ENCODE data around the gene ZGLP1.

Gene ZGLP1

GRCh38 chr19:10328558-10329429 lies 19.2 kb upstream of the ZGLP1 start:
- H4K20me1 ChIP-seq = peaks cover 92% of the 10 kb centered on the region
- no peaks in the 10 kb centered on the region for H3K9me3 ChIP-seq
- peaks cover 75% of the 10 kb centered on the region for H3K36me3 ChIP-seq
- peaks cover 62% of the 10 kb centered on the region for H3K4me1 ChIP-seq
- H3K27me3 ChIP-seq = no peaks in the 10 kb centered on the region
- no peak overlapping the region for H3K4me3 ChIP-seq
- no peak for TF ChIP-seq Cebpa-rat (IDR thresholded peaks at IDR 0.05)
- no peak overlapping the region for H3K9ac ChIP-seq
- 0 out of 2 replicates have a peak overlapping the region, but pooled peaks have one; percentile 75 for H3K4me2 ChIP-seq
- H3K27ac ChIP-seq = no peak overlapping the region

GRCh38 chr19:10327793-10328192 lies 18.2 kb upstream of the ZGLP1 start:
- peaks cover 100% of the 10 kb centered on the region for H4K20me1 ChIP-seq
- TF ChIP-seq Cebpa-rat (IDR thresholded peaks at IDR 0.05) = no peak
- no peaks in the 10 kb centered on the region for H3K9me3 ChIP-seq
- H3K36me3 ChIP-seq = peaks cover 76% of the 10 kb centered on the region
- no peak overlapping the region for H3K4me3 ChIP-seq
- no peak overlapping the region for H3K27ac ChIP-seq
- no peak overlapping the region for H3K9ac ChIP-seq
- no peaks in the 10 kb centered on the region for H3K27me3 ChIP-seq
- H3K4me1 ChIP-seq = peaks cover 71% of the 10 kb centered on the region
- peak overlapping the region; percentile 75 for H3K4me2 ChIP-seq

- peaks cover 84% of the 10 kb centered on the region for H3K36me3 ChIP-seq
- peaks cover 100% of the 10 kb centered on the region for H4K20me1 ChIP-seq
- peak overlapping the region; percentile 55; the same call in 1 of the 2 replicates for H3K27ac ChIP-seq
- H3K9me3 ChIP-seq = no peaks in the 10 kb centered on the region
- no peaks in the 10 kb centered on the region for H3K27me3 ChIP-seq
- peaks cover 75% of the 10 kb centered on the region for H3K4me1 ChIP-seq
- no peak overlapping the region; the same call in 1 of the 2 replicates for H3K9ac ChIP-seq
- H3K4me3 ChIP-seq = peak overlapping the region; percentile 17; the same call in 1 of the 2 replicates
- H3K4me2 ChIP-seq = peak overlapping the region; percentile 75
- no peak for TF ChIP-seq Cebpa-rat (IDR thresholded peaks at IDR 0.05)
Measured at GRCh38 chr19:10325732-10326131, 16.1 kb upstream of the ZGLP1 start.

GRCh38 chr19:10321874-10322835 lies 12.5 kb upstream of the ZGLP1 start:
- H3K9ac ChIP-seq = peak overlapping the region; percentile 30; the same call in 1 of the 2 replicates
- no peak for TF ChIP-seq Cebpa-rat (IDR thresholded peaks at IDR 0.05)
- H3K27me3 ChIP-seq = no peaks in the 10 kb centered on the region
- peaks cover 67% of the 10 kb centered on the region for H4K20me1 ChIP-seq
- H3K4me2 ChIP-seq = peak overlapping the region; percentile 75
- no peaks in the 10 kb centered on the region for H3K9me3 ChIP-seq
- H3K27ac ChIP-seq = peak overlapping the region; percentile 82
- peaks cover 80% of the 10 kb centered on the region for H3K36me3 ChIP-seq
- H3K4me1 ChIP-seq = peaks cover 64% of the 10 kb centered on the region
- 0 out of 2 replicates have a peak overlapping the region, but pooled peaks have one; percentile 26 for H3K4me3 ChIP-seq

- H3K4me2 ChIP-seq = peak overlapping the region; percentile 75; the same call in 1 of the 2 replicates
- H3K9me3 ChIP-seq = no peaks in the 10 kb centered on the region
- H3K27ac ChIP-seq = peak overlapping the region; percentile 62
- H3K27me3 ChIP-seq = no peaks in the 10 kb centered on the region
- no peak overlapping the region for H3K9ac ChIP-seq
- H3K4me3 ChIP-seq = no peak overlapping the region
- H3K4me1 ChIP-seq = peaks cover 58% of the 10 kb centered on the region
- TF ChIP-seq Cebpa-rat (IDR thresholded peaks at IDR 0.05) = no peak
- peaks cover 84% of the 10 kb centered on the region for H3K36me3 ChIP-seq
- peaks cover 59% of the 10 kb centered on the region for H4K20me1 ChIP-seq
Measured at GRCh38 chr19:10321417-10321797, 11.8 kb upstream of the ZGLP1 start.

GRCh38 chr19:10320602-10321416 lies 11.2 kb upstream of the ZGLP1 start:
- no peak overlapping the region for H3K4me2 ChIP-seq
- H3K27ac ChIP-seq = peak overlapping the region; percentile 62
- peaks cover 53% of the 10 kb centered on the region for H4K20me1 ChIP-seq
- no peaks in the 10 kb centered on the region for H3K27me3 ChIP-seq
- no peak overlapping the region for H3K9ac ChIP-seq
- H3K9me3 ChIP-seq = no peaks in the 10 kb centered on the region
- TF ChIP-seq Cebpa-rat (IDR thresholded peaks at IDR 0.05) = no peak
- no peak overlapping the region for H3K4me3 ChIP-seq
- peaks cover 84% of the 10 kb centered on the region for H3K36me3 ChIP-seq
- H3K4me1 ChIP-seq = peaks cover 58% of the 10 kb centered on the region

- H3K4me3 ChIP-seq = no peak overlapping the region
- no peak overlapping the region for H3K4me2 ChIP-seq
- no peaks in the 10 kb centered on the region for H3K27me3 ChIP-seq
- H3K27ac ChIP-seq = no peak overlapping the region
- no peaks in the 10 kb centered on the region for H3K9me3 ChIP-seq
- peaks cover 54% of the 10 kb centered on the region for H3K4me1 ChIP-seq
- H4K20me1 ChIP-seq = peaks cover 36% of the 10 kb centered on the region
- H3K9ac ChIP-seq = no peak overlapping the region
- peaks cover 67% of the 10 kb centered on the region for H3K36me3 ChIP-seq
- TF ChIP-seq Cebpa-rat (IDR thresholded peaks at IDR 0.05) = no peak
Measured at GRCh38 chr19:10318807-10319682, 9.4 kb upstream of the ZGLP1 start.

GRCh38 chr19:10317857-10318462 lies 8.3 kb upstream of the ZGLP1 start:
- H3K4me1 ChIP-seq = peaks cover 43% of the 10 kb centered on the region
- H3K36me3 ChIP-seq = peaks cover 64% of the 10 kb centered on the region
- no peak overlapping the region for H3K4me2 ChIP-seq
- H3K27ac ChIP-seq = no peak overlapping the region
- no peak overlapping the region for H3K4me3 ChIP-seq
- H3K9me3 ChIP-seq = no peaks in the 10 kb centered on the region
- no peak overlapping the region for H3K9ac ChIP-seq
- H4K20me1 ChIP-seq = peaks cover 25% of the 10 kb centered on the region
- no peaks in the 10 kb centered on the region for H3K27me3 ChIP-seq
- no peak for TF ChIP-seq Cebpa-rat (IDR thresholded peaks at IDR 0.05)

All from BLaER1 (cell line).